Kidney (tissue), 14 donors: ENCODE results near the gene MYH7B. TPM values are rescaled to one million over a fixed set of nuclear protein-coding genes. Genes with fewer than 3 reads are reported as not detected.

Source experiments
- DNase-seq, 5 donors: peaks; one replicate each; pipeline ENCODE4 v3.0.0-alpha.2; 2013 to 2020
- FAIRE-seq: peaks from 2 replicates; lab custom pipeline; 2012; peaks lifted over from hg19 to GRCh38; lab: Jason Lieb, UNC
- H3K27ac ChIP-seq, 2 donors: one replicate each; pipeline ENCODE4 v1.7.0; 2013; ENCODE audit warnings: low read depth in 2 of 2, low read length in 2 of 2, inconsistent platforms in 1 of 2
- H3K27me3 ChIP-seq: one replicate; pipeline ENCODE4 v1.7.1; 2013; ENCODE audit warnings: low read length, inconsistent platforms; ENCODE audit not compliant: control insufficient read depth, insufficient read depth
- H3K36me3 ChIP-seq, 3 donors: one replicate each; pipeline versions ENCODE4 v1.7.0 to v1.7.1; 2013; ENCODE audit warnings: low read length in 3 of 3, control low read depth in 1 of 3, inconsistent platforms in 1 of 3; ENCODE audit not compliant: insufficient read depth in 3 of 3, control insufficient read depth in 2 of 3
- H3K4me1 ChIP-seq, 3 donors: one replicate each; pipeline versions ENCODE4 v1.7.0 to v1.7.1; 2013; ENCODE audit warnings: low read length in 3 of 3, inconsistent platforms in 1 of 3, low read depth in 1 of 3; ENCODE audit not compliant: control insufficient read depth in 2 of 3, insufficient read depth in 2 of 3
- H3K4me3 ChIP-seq, 3 donors: one replicate each; pipeline versions ENCODE4 v1.7.0 to v1.8.1; 2013; ENCODE audit warnings: low read length in 3 of 3, control low read depth in 1 of 3, inconsistent platforms in 1 of 3
- H3K9ac ChIP-seq, 3 donors: one replicate each; pipeline versions ENCODE4 v1.7.0 to v1.7.1; 2013; ENCODE audit warnings: low read length in 3 of 3, control low read depth in 1 of 3, inconsistent platforms in 1 of 3
- H3K9me3 ChIP-seq, 3 donors: one replicate each; pipeline versions ENCODE4 v1.7.0 to v1.7.1; 2013; ENCODE audit warnings: low read length in 3 of 3, control low read depth in 1 of 3, inconsistent platforms in 1 of 3; ENCODE audit not compliant: control insufficient read depth in 2 of 3, insufficient read depth in 1 of 3
- intact Hi-C: fragments of 100-400 bp; cut with DNase I; formaldehyde crosslinking; loops from one replicate; pipeline ENCODE4 v1.11.1; 2022
- polyA plus RNA-seq: library from polyadenylated mRNA; stranded (reverse); fragments of 350-450 nt; fragmentation: Illumina TruSeq; extraction: RNeasy Lipid Tissue Mini Kit (QIAGEN cat#74804); gene quantifications from one replicate; pipeline ENCODE4 v1.2.3, GENCODE V29; 2014; ENCODE audit warnings: low read depth, low replicate concordance; ENCODE audit not compliant: insufficient read depth
- total RNA-seq: library from RNA; stranded (reverse); fragmentation: NEBNext Ultra II Directional; extraction: Animal tissue kit (Norgen Biotek cat#: 25700); gene quantifications from one replicate; pipeline ENCODE4 v1.2.1, GENCODE V29; 2021
- TF ChIP-seq, protein P1 (sequence below): IDR thresholded peaks from 3 replicates; pipeline ENCODE4 v1.5.1; 2012; ENCODE audit warnings: mild to moderate bottlenecking, moderate library complexity, borderline replicate concordance; ENCODE audit not compliant: insufficient read depth; ENCODE audit errors: extremely low read depth
- donor health status: control.
- donor health status: control.
- donor health status: control.
- donor health status: control.
- donor health status: control.
- donor health status: DM: yes; HTN: yes; CAD: no.
- donor health status: Normal renal cell carcinoma (clear cell type).

MYH7B gene
- total and polyA plus RNA-seq, 2 donors from 2014 or later = 0.76 to 3.7 TPM

DNA sequence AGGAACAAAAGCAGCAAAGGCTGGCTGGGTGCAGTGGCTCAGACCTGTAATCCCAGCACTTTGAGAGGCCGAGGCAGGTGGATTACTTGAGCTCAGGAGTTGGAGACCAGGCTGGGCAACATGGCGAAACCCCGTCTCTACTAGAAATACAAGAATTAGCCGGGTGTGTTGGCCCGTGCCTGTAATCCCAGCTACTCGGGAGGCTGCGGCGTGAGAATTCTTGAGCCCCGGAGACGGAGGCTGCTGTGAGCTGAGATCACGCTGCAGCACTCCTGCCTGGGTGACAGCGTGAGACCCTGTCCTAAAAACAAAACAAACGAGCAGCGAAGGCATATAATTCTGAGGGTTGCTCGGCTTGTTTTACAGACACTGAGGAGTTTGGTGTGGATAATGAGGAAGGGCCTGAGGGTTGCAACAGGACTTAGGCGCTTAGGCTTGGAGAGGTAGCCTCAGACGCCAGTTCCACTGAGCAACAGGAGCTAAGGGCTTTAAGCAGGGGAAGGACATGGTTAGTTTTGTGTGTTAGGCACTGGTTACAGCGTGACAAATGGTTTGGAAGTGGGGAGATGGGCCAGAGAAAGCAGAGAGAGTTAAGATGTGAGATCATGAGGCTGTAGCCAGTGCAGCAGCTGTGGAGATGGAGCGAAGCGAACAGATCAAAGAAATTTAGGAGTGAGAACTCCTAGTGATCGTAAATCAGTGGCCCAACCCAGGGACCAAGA, 1.2 kb downstream of the MYH7B start:
- Histone ChIP-seq H3K4me3 (no peak overlapping the region), H3K27me3 (no peaks in the 10 kb centered on the region), H3K36me3 (no peaks in the 10 kb centered on the region), H3K27ac (no peak overlapping the region), H3K9ac (peak overlapping the region in 2 of 3 donors; percentile 4 to 95), H3K4me1 (peaks cover 0 to 13% (median 10%) of the 10 kb centered on the region in 3 donors), H3K9me3 (no peaks in the 10 kb centered on the region)
- DNase-seq (peak in 2 of 5 donors; percentile 51 to 63), FAIRE-seq (no peak)
- TF ChIP-seq, protein P1, sequence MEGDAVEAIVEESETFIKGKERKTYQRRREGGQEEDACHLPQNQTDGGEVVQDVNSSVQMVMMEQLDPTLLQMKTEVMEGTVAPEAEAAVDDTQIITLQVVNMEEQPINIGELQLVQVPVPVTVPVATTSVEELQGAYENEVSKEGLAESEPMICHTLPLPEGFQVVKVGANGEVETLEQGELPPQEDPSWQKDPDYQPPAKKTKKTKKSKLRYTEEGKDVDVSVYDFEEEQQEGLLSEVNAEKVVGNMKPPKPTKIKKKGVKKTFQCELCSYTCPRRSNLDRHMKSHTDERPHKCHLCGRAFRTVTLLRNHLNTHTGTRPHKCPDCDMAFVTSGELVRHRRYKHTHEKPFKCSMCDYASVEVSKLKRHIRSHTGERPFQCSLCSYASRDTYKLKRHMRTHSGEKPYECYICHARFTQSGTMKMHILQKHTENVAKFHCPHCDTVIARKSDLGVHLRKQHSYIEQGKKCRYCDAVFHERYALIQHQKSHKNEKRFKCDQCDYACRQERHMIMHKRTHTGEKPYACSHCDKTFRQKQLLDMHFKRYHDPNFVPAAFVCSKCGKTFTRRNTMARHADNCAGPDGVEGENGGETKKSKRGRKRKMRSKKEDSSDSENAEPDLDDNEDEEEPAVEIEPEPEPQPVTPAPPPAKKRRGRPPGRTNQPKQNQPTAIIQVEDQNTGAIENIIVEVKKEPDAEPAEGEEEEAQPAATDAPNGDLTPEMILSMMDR = no peak
- intact Hi-C loops = loop anchor here (5.0 kb wide), 1 partner anchor 85 kb away; the partner anchor contains the start of gene GGT7

DNA sequence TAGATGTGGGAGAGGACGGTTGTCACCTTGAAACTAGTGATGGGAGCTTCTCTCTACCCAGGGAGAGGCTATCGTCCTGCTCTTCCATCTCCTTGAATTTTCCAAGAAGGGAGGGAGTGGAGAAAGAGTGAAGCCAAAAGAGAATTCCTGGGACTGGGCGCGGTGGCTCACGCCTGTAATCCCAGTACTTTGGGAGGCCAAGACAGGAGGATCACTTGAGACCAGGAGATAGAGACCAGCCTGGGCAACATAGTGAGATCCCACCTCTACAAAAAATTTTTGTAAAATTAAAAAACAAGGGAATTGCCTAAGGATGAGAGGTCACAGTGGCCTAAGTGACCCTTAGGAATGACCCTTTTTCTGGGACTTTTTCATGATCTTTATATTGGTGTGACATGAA, 8.8 kb downstream of the MYH7B start:
- TF ChIP-seq, protein P1 = no peak
- intact Hi-C loops = no loop called here
- DNase-seq (no peak), FAIRE-seq (no peak)
- Histone ChIP-seq H3K4me1 (no peaks in the 10 kb centered on the region), H3K27me3 (no peaks in the 10 kb centered on the region), H3K36me3 (no peaks in the 10 kb centered on the region), H3K4me3 (no peak overlapping the region), H3K9ac (no peak overlapping the region), H3K27ac (no peak overlapping the region), H3K9me3 (no peaks in the 10 kb centered on the region)

DNA sequence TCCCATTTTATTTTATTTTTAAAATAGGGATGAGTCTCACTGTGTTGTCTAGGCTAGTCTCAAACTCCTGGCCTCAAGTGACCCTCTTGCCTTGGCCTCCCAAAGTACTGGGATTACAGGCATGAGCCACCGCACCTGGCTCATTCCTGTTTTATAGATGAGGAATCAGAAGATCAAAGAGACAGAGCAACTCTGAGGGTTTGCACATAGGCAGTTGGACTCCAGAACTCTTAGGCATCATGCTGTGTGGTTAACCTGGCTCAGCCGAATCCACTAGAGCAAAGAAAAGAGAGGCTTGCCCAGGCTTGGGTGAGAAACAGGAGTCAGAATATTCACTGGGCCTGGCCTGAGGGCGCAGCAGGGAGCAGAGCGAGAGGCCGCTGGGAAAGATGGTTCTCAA, 9.4 kb downstream of the MYH7B start:
- no peak overlapping the region for H3K9ac ChIP-seq
- H3K9me3 ChIP-seq = no peaks in the 10 kb centered on the region
- no peaks in the 10 kb centered on the region for H3K27me3 ChIP-seq
- DNase-seq (no peak), FAIRE-seq (no peak)
- no peaks in the 10 kb centered on the region for H3K4me1 ChIP-seq
- intact Hi-C loops = no loop called here
- TF ChIP-seq, protein P1 = no peak
- H3K36me3 ChIP-seq = no peaks in the 10 kb centered on the region
- H3K27ac ChIP-seq = no peak overlapping the region
- no peak overlapping the region for H3K4me3 ChIP-seq

DNA sequence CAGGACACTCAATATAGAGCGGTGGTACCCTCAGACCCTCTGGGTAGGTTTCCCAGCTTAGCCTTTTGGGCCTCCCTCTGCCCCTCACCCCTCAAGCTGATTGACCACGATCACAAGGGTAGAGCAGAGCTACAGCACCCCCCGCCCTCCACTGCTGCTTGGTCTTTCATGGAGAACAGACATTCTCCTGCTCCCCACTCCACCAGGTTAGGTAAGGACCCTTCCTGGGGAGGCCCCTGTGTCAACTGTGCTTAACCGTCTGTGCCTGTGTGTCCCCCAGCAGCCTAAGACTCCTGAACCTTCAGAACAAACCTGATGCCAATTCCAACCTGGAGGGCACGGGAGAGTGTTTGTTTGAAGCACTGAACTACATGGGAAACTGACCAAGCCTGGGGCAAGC, 11.8 kb downstream of the MYH7B start:
- H3K9ac ChIP-seq = no peak overlapping the region
- TF ChIP-seq, protein P1 = no peak
- H3K4me3 ChIP-seq = no peak overlapping the region
- no peaks in the 10 kb centered on the region for H3K27me3 ChIP-seq
- H3K9me3 ChIP-seq = no peaks in the 10 kb centered on the region
- DNase-seq (no peak), FAIRE-seq (no peak)
- no peaks in the 10 kb centered on the region for H3K4me1 ChIP-seq
- intact Hi-C loops = no loop called here
- no peak overlapping the region for H3K27ac ChIP-seq
- no peaks in the 10 kb centered on the region for H3K36me3 ChIP-seq
